SK-N-SH (cell line): ENCODE measurements around the gene ATF4. TPM values are rescaled to one million over a fixed set of nuclear protein-coding genes. Genes with fewer than 3 reads are reported as not detected.
A peak's percentile ranks its signal among the peaks of the same experiment; 100 is the strongest.

Source experiments
- CTCF ChIA-PET: fragments of 300-600, 350-600 bp; formaldehyde crosslinking; extraction: SDS; loops from one replicate; lab custom pipeline; 2021; lab: Yijun Ruan, JAX
- POLR2A ChIA-PET: fragments of 350-600 bp; sonication (Branson Sonifier 250); formaldehyde crosslinking; extraction: SDS; loops from one replicate; lab custom pipeline; 2020; ENCODE audit warnings: antibody characterized with exemption, inconsistent platforms; lab: Yijun Ruan, JAX
- DNase-seq: peaks from one replicate; pipeline ENCODE4 v3.0.0; 2012
- H2AFZ ChIP-seq: fragments of 200-600 bp; sonication (generic); 2 replicates; pipeline ENCODE4 v1.8.1; 2016; ENCODE audit warnings: antibody characterized with exemption, mild to moderate bottlenecking, low read depth
- H3F3A ChIP-seq: fragments of 200-600 bp; sonication (generic); replicated peaks from 2 replicates; pipeline ENCODE3; 2016; ENCODE audit warnings: antibody characterized with exemption, mild to moderate bottlenecking; ENCODE audit not compliant: insufficient read depth
- H3K27ac ChIP-seq, 2 experiments: fragments of 200-500 bp in 1 of 2; fragments of 200-600 bp in 1 of 2; sonication (Bioruptor generic) in 1 of 2; sonication (generic), shearing (Covaris generic) in 1 of 2; 2 replicates each; pipeline versions ENCODE4 v1.5.1 to v1.6.1; 2014 to 2016; ENCODE audit warnings: low read depth in 2 of 2, inconsistent platforms in 1 of 2, low read length in 1 of 2, mild to moderate bottlenecking in 1 of 2, mixed read lengths in 1 of 2
- H3K27me3 ChIP-seq: fragments of 200-600 bp; sonication (generic), shearing (Covaris generic); 2 replicates; pipeline ENCODE4 v1.6.1; 2016; ENCODE audit warnings: mixed run types; ENCODE audit not compliant: insufficient read depth
- H3K36me3 ChIP-seq, 2 experiments: fragments of 200-500 bp in 1 of 2; fragments of 200-600 bp in 1 of 2; sonication (Bioruptor generic) in 1 of 2; sonication (generic) in 1 of 2; replicated peaks in 1 of 2; 2 replicates each; pipeline versions ENCODE3 to v1.5.1; 2014 to 2016; ENCODE audit warnings: low read length in 1 of 2, mild to moderate bottlenecking in 1 of 2; ENCODE audit not compliant: insufficient read depth in 2 of 2, control insufficient read depth in 1 of 2
- H3K4me1 ChIP-seq, 2 experiments: fragments of 200-500 bp in 1 of 2; fragments of 200-600 bp in 1 of 2; sonication (Bioruptor generic) in 1 of 2; sonication (generic), shearing (Covaris generic) in 1 of 2; 2 replicates each; pipeline versions ENCODE4 v1.5.1 to v1.6.1; 2014 to 2016; ENCODE audit warnings: low read depth in 1 of 2, low read length in 1 of 2, mixed run types in 1 of 2; ENCODE audit not compliant: insufficient read depth in 2 of 2, control insufficient read depth in 1 of 2
- H3K4me2 ChIP-seq: fragments of 200-600 bp; sonication (generic), shearing (Covaris generic); 2 replicates; pipeline ENCODE4 v1.6.1; 2017; ENCODE audit warnings: mixed run types
- H3K4me3 ChIP-seq, 2 experiments: fragments of 200-500 bp in 1 of 2; fragments of 200-600 bp in 1 of 2; sonication (Bioruptor generic) in 1 of 2; sonication (generic), shearing (Covaris generic) in 1 of 2; 2 replicates each; pipeline versions ENCODE4 v1.5.1 to v1.8.1; 2014 to 2016; ENCODE audit warnings: low read depth in 2 of 2, inconsistent platforms in 1 of 2, low read length in 1 of 2, mild to moderate bottlenecking in 1 of 2, mixed read lengths in 1 of 2, moderate library complexity in 1 of 2
- H3K79me2 ChIP-seq: fragments of 200-600 bp; sonication (generic); 2 replicates; pipeline ENCODE4 v1.8.1; 2017; ENCODE audit warnings: mild to moderate bottlenecking; ENCODE audit not compliant: insufficient read depth
- H3K9ac ChIP-seq: fragments of 200-600 bp; sonication (generic); 2 replicates; pipeline ENCODE4 v1.6.1; 2017; ENCODE audit warnings: mixed run types
- H3K9me2 ChIP-seq: fragments of 200-600 bp; sonication (generic); 2 replicates; pipeline ENCODE4 v1.6.1; 2017; ENCODE audit warnings: mixed run types
- H3K9me3 ChIP-seq: fragments of 200-600 bp; sonication (generic); 2 replicates; pipeline ENCODE4 v1.6.1; 2017; ENCODE audit warnings: mixed run types, mild to moderate bottlenecking, moderate library complexity
- H4K20me1 ChIP-seq: fragments of 200-600 bp; sonication (generic); 2 replicates; pipeline ENCODE4 v1.6.1; 2017; ENCODE audit warnings: mild to moderate bottlenecking, mixed run types; ENCODE audit not compliant: insufficient read depth
- ELF1 ChIP-seq: IDR thresholded peaks from 2 replicates; pipeline ENCODE4 v1.4.0; 2012
- EZH2phosphoT487 ChIP-seq: fragments of 200-600 bp; sonication (generic); IDR thresholded peaks from 2 replicates; pipeline ENCODE4 v1.6.1; 2017; ENCODE audit warnings: low read depth, mixed run types, mild to moderate bottlenecking, antibody characterized with exemption, moderate library complexity, borderline replicate concordance
- FOXJ3 ChIP-seq: sonication (generic); formaldehyde crosslinking; IDR thresholded peaks from 2 replicates; pipeline ENCODE4 v1.5.1; 2020; ENCODE audit warnings: mild to moderate bottlenecking, missing genetic modification reagents
- GATA2 ChIP-seq: sonication (generic); formaldehyde crosslinking; IDR thresholded peaks from 2 replicates; pipeline ENCODE4 v1.5.0; 2020; ENCODE audit warnings: mild to moderate bottlenecking, missing genetic modification reagents
- IRF3 ChIP-seq: fragments of 150-350 bp; IDR thresholded peaks from 2 replicates; pipeline ENCODE4 v1.6.1; 2016; ENCODE audit warnings: mild to moderate bottlenecking, low read depth, low read length
- JUND ChIP-seq: IDR thresholded peaks from 2 replicates; pipeline ENCODE4 v1.4.0; 2012
- MAX ChIP-seq: IDR thresholded peaks from 2 replicates; pipeline ENCODE4 v1.4.0; 2012; ENCODE audit warnings: low read depth
- MEF2A ChIP-seq: IDR thresholded peaks from 2 replicates; pipeline ENCODE4 v1.4.0; 2012; ENCODE audit warnings: low read depth, borderline replicate concordance
- NFIC ChIP-seq: IDR thresholded peaks from 2 replicates; pipeline ENCODE4 v1.4.0; 2012; ENCODE audit warnings: borderline replicate concordance
- POLR2AphosphoS5 ChIP-seq: IDR thresholded peaks from 2 replicates; pipeline ENCODE4 v1.6.1; 2012; ENCODE audit warnings: low read depth, low read length
- RAD21 ChIP-seq: IDR thresholded peaks from 2 replicates; pipeline ENCODE4 v1.6.1; 2012; ENCODE audit warnings: mild to moderate bottlenecking, low read length
- REST ChIP-seq: IDR thresholded peaks from 2 replicates; pipeline ENCODE4 v1.6.1; 2012; ENCODE audit warnings: mild to moderate bottlenecking, low read depth, low read length, moderate library complexity
- RXRA ChIP-seq: IDR thresholded peaks from 2 replicates; pipeline ENCODE4 v1.4.0; 2012; ENCODE audit warnings: low read depth, mild to moderate bottlenecking, borderline replicate concordance
- SMC3 ChIP-seq: IDR thresholded peaks from 2 replicates; pipeline ENCODE4 v1.6.1; 2012; ENCODE audit warnings: low read depth, low read length, improper control_type of control experiment
- TAF1 ChIP-seq: IDR thresholded peaks from 2 replicates; pipeline ENCODE4 v1.6.1; 2012; ENCODE audit warnings: low read depth, mild to moderate bottlenecking, low read length, moderate library complexity, borderline replicate concordance
- YY1 ChIP-seq: IDR thresholded peaks from 2 replicates; pipeline ENCODE4 v1.4.0; 2012; ENCODE audit warnings: low read depth, mild to moderate bottlenecking
- WGBS: methylation state at CpG from one replicate; pipeline ENCODE4 v1.1.6; 2017; ENCODE audit warnings: low lambda C conversion rate; 5-methylcytosine and 5-hydroxymethylcytosine counted together
- polyA plus RNA-seq, 3 experiments: library from polyadenylated mRNA; depleted of rRNA; stranded (reverse); fragments of >200 nt; gene quantifications; 2 replicates each; pipeline ENCODE4 v1.2.3, GENCODE V29; 2012
- TF ChIP-seq, protein P1 (sequence below): fragments of 200-600 bp; sonication (generic); IDR thresholded peaks from 2 replicates; pipeline ENCODE4 v1.6.1; 2017; ENCODE audit warnings: antibody characterized with exemption, mild to moderate bottlenecking, moderate library complexity
- TF ChIP-seq, protein P2 (sequence below): fragments of 150-350 bp; IDR thresholded peaks from 2 replicates; pipeline ENCODE4 v1.6.1; 2017; ENCODE audit warnings: antibody characterized with exemption, low read length, low read depth, borderline replicate concordance

The ATF4 gene
- polyA plus RNA-seq, 1 of the 3 experiments (the other 2 are of a cell fraction) = 375 TPM

DNA sequence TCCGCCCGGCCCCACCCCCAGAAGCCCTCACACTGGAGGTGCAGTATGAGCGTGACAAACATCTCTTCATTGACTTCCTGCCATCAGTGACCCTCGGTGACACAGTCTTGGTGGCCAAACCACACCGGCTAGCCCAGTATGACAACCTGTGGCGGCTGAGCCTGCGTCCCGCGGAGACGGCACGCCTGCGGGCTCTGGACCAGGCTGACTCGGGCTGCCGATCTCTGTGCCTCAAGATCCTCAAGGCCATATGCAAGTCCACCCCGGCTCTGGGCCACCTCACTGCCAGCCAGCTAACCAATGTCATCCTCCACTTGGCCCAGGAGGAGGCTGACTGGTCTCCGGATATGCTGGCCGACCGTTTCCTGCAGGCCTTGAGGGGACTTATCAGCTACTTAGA, 6.6 kb upstream of the ATF4 start:
- Histone ChIP-seq H4K20me1 (no peaks in the 10 kb centered on the region), H2AFZ (no peak overlapping the region), H3K9me3 (no peaks in the 10 kb centered on the region), H3K4me3 (no peak overlapping the region), H3F3A (peaks cover 6% of the 10 kb centered on the region), H3K9me2 (no peaks in the 10 kb centered on the region), H3K4me1 (peaks cover 4 to 5% of the 10 kb centered on the region in 2 experiments; a peak in 2 of 4 replicates), H3K27ac (no peak overlapping the region), H3K27me3 (no peaks in the 10 kb centered on the region), H3K4me2 (no peak overlapping the region), H3K36me3 (peaks cover 2 to 49% of the 10 kb centered on the region in 2 experiments), H3K9ac (no peak overlapping the region), H3K79me2 (peaks cover 16% of the 10 kb centered on the region; the same call in 1 of the 2 replicates)
- POLR2A ChIA-PET = no interaction called here
- DNase-seq = no peak
- CTCF ChIA-PET = interaction anchor here (1.2 to 3.6 kb wide), 6 partner anchors 9 to 114 kb away, joined by 3 to 17 read pairs (median 13); partner anchors contain the start of gene TAB1
- WGBS = 60% methylated on average over 1 of the region's 18 CpGs
- TF ChIP-seq IRF3 (no peak), ELF1 (no peak), JUND (no peak), REST (no peak), NFIC (no peak), YY1 (no peak), MEF2A (no peak), FOXJ3 (CRISPR knock-in tag) (no peak), TAF1 (no peak), POLR2AphosphoS5 (no peak)

- H2AFZ ChIP-seq = no peak overlapping the region
- TF ChIP-seq SMC3 (peak; percentile 52; the same call in 1 of the 2 replicates), EZH2phosphoT487 (no peak), RXRA (no peak), RAD21 (peak; percentile 50), MAX (no peak), MEF2A (no peak), IRF3 (no peak), GATA2 (CRISPR knock-in tag) (no peak)
- TF ChIP-seq, protein P1, sequence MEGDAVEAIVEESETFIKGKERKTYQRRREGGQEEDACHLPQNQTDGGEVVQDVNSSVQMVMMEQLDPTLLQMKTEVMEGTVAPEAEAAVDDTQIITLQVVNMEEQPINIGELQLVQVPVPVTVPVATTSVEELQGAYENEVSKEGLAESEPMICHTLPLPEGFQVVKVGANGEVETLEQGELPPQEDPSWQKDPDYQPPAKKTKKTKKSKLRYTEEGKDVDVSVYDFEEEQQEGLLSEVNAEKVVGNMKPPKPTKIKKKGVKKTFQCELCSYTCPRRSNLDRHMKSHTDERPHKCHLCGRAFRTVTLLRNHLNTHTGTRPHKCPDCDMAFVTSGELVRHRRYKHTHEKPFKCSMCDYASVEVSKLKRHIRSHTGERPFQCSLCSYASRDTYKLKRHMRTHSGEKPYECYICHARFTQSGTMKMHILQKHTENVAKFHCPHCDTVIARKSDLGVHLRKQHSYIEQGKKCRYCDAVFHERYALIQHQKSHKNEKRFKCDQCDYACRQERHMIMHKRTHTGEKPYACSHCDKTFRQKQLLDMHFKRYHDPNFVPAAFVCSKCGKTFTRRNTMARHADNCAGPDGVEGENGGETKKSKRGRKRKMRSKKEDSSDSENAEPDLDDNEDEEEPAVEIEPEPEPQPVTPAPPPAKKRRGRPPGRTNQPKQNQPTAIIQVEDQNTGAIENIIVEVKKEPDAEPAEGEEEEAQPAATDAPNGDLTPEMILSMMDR = peak; percentile 61
- TF ChIP-seq, protein P2, sequence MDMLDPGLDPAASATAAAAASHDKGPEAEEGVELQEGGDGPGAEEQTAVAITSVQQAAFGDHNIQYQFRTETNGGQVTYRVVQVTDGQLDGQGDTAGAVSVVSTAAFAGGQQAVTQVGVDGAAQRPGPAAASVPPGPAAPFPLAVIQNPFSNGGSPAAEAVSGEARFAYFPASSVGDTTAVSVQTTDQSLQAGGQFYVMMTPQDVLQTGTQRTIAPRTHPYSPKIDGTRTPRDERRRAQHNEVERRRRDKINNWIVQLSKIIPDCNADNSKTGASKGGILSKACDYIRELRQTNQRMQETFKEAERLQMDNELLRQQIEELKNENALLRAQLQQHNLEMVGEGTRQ = no peak
- peaks cover 7 to 8% of the 10 kb centered on the region in 2 experiments; a peak in 2 of 4 replicates for H3K4me1 ChIP-seq
- no peak overlapping the region for H3K4me3 ChIP-seq
- peaks cover 2 to 47% of the 10 kb centered on the region in 2 experiments for H3K36me3 ChIP-seq
- whole genome bisulfite sequencing = 58% methylated on average over 8 of the region's 8 CpGs
- no peaks in the 10 kb centered on the region for H3K27me3 ChIP-seq
- peak; percentile 47 for DNase-seq
- no peak overlapping the region for H3K4me2 ChIP-seq
- H4K20me1 ChIP-seq = no peaks in the 10 kb centered on the region
- peaks cover 16% of the 10 kb centered on the region; the same call in 1 of the 2 replicates for H3K79me2 ChIP-seq
- H3K9me2 ChIP-seq = no peaks in the 10 kb centered on the region
- CTCF ChIA-PET = interaction anchor here (0.8 to 3.6 kb wide), 11 partner anchors 10 to 522 kb away, joined by 3 to 17 read pairs (median 4); partner anchors contain the start of gene TAB1
- H3F3A ChIP-seq = peaks cover 10% of the 10 kb centered on the region
- no peak overlapping the region for H3K9ac ChIP-seq
- H3K27ac ChIP-seq = no peak overlapping the region
- POLR2A ChIA-PET = no interaction called here
- no peaks in the 10 kb centered on the region for H3K9me3 ChIP-seq
Observed at GRCh38 chr22:39514373-39514973, 5.9 kb upstream of the ATF4 start.
